Amniotic stem cell (primary cell): Measurements from ENCODE around the gene TRMT6.

Experiments used
- DNase-seq: peaks from one replicate; lab custom pipeline; 2025; lab: John Stamatoyannopoulos, UW

Gene TRMT6

DNA sequence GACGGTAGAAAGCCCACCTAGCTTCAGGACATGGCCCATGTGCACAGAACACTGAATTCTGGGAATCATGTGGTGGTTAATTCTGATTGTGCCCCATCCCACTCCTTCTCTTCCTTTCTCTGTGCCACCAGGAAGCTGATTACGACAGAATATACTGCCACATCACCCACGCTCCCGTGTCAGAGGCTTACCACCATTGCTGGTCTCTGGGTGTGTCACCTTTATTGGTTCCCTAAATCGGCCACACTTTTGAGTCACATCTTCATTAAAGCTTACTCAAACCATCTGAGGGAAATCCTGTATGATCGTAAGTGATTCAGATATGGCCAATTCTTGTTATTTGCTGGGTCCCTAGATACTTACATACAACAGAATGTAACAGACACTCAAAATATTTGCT, 3.1 kb downstream of the TRMT6 start:
- no peak for DNase-seq

DNA sequence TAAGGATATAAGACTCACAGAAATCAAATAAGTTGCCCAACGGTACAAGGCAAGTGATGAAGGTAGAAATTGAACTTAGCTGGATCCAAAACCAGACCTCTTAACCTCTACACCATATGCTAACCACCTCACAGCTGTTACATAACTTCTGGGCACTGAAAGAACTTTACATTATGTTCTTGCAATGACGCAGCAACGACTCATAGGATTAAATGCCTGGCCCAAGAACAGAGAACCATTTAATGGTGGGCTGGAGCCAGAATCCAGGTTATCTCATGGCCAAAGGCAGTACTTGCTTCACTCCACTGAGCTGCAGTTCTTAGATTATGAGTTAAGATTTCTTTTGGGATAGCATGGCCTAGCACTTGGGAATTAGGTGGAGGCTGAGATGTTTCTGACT, 4.4 kb downstream of the TRMT6 start:
- DNase-seq = no peak

DNA sequence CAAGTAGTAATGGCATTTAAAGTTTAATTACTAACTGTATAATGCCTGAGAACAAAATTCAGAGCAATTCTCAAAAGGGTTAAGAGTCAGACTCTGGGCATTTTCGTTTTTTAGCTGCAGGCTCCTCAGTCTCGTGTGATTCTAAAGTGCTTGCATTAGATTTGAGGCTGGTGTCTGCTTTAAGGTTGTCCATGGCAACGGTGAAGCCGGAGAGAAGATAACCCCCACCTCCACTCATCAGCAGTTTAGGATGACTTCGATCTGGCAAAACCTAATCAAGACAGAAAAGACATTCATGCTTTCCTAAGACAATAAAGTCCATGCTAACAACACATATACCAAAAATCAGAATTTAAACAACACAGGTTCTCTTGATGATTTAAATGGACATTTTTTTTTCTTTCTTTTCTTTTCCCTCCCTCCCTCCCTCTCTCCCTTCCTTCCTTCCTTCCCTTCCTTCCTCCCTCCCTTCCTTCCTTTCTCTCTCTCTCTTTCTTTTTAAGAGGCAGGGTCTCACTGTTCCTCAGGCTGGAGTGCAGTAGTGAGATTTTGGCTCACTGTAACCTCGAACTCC, 11.8 kb downstream of the TRMT6 start:
- no peak for DNase-seq

DNA sequence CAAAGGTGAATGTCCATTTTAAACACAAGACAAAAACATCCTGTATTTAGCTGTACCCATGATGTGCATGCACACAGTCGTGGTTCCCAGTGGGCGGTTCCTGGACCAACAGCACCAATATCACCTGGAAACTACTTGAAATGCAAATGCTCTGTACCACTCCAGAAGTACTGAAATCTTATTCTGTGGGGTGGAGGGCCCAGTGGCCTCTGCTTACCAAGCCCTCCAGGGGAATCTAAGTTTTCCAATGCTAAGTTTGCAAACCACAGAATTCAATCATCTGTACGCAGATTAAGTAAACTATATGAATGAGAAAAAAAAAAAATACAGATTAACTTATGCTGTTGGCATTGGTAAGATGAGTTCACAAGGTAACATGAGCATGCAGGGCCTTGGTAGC, 14.1 kb downstream of the TRMT6 start:
- DNase-seq = no peak

DNA sequence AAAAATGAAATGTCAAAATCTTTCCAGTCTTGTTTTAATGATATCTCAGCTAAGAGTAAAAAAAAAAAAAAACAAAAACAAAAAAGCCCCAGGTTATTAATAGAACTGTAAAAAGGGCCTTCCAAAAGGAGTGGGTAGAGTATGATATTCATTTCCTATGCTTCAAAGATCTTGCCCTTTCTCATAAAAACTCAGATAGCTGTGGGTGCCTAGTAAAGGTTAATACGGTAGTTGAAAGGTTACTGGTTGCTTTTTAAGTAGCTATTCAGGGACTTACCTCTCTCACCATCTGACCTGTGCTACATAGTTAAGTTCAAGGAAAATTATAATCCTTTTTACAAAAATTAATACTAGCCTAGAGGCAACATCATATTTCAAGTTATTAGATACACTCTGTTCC, 14.9 kb downstream of the TRMT6 start:
- DNase-seq = no peak

DNA sequence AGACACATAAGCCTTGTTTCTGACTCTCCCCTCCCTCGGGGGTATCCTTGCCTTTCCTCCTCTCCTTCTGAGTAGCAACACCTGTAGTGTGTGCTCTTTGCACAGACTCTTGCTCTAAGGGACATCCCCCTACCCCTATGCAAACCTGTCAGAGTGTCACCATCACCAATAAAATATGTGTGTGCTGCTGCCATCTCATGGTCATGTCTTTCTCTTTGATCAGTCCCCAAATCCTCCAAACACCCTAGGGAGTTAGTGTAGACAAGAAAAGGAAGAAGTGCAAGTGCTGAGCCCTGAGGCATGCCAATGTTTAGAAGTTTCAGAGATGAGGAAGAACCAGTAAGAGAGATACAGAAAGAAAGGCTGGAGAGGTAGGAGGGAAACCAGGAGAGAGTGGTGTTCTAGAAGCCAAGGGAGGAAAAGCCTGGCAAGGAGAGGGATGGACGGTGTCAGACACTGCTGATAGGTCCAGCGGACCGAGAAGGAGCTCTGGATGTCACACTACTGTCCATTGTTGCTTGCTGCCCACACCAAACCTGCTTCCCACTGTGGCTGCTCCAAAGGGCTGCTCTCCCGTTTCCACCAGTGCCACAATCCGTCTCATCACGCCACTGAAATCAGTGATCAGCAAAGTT, 16.4 kb downstream of the TRMT6 start:
- DNase-seq = no peak

DNA sequence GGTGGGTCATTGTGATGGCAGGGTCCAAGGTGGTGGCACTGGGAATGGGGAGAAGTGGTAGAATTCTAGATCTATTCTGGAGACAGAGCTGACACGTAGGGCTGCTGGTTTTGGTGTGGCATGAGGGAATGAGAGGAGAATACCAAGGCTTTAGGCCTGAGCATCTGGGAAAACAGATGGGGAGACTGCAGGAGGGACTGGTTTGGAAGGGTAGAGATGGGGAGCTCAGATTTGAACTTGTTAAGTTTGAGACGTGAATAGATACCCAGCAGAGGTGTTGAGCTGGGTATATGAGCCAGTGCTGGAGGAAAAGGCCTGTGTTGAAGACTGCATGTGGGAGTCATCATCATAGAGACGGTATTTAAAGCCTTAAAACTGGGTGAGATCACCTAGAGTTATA, 17.5 kb downstream of the TRMT6 start:
- no peak for DNase-seq

DNA sequence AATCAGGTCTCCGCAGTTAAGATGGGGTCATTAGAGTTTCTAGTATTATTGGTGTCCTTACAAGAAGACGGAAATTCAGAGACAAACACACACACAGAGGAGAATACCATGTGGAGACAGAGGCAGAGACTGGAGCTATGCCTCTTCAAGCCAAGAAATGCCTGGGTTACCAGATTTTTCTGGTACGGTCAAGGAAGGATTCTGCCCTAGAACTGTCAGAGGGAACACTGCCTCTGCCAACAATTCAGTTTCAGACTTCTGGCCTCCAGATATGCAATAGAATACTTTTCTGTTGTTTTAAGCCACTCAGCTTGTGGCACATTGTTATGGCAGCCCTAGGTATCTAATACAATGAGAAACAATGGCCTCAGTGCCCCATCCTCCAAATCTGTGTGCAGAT, 18.9 kb downstream of the TRMT6 start:
- DNase-seq = no peak

DNA sequence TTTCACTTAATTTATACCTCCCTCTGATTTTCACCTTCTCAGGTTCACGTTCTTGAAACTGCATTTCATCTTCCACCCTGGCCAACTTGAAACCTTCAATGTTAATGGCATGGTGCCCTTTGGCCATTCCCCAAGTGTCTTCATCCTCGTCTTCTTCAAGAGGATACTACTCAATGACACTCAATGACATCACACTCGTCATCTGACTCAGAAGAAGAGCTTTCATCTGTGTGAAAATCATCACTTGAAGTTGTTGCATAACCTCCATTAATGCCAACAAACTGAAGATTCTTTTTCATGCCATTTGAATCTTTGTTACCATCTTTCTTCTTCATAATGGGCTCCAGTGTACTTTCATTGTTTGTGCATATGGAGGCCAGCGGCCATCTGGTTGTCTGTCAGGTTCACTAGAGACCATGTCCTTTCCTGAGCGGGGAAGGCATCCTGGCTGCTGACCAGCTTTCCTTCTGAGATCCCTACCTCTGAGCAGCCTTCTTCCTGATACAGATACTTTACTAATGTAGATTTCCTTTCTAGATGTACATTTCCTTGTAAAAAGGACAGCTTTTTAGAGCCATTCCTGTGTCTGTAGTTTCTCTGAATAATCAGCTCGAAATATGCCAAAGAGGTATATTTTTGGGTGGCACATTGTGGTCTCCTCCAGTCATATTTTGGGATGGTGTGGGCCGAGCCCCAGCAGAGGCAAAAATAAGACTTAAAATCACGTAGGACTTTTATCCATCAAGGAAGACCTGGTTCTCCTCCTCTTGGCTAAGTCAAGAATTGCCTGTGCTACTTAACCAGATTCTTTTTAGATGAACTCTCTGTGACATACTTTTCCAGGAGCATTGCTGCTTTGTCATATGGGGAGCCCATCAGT, 21.3 kb downstream of the TRMT6 start:
- no peak for DNase-seq

DNA sequence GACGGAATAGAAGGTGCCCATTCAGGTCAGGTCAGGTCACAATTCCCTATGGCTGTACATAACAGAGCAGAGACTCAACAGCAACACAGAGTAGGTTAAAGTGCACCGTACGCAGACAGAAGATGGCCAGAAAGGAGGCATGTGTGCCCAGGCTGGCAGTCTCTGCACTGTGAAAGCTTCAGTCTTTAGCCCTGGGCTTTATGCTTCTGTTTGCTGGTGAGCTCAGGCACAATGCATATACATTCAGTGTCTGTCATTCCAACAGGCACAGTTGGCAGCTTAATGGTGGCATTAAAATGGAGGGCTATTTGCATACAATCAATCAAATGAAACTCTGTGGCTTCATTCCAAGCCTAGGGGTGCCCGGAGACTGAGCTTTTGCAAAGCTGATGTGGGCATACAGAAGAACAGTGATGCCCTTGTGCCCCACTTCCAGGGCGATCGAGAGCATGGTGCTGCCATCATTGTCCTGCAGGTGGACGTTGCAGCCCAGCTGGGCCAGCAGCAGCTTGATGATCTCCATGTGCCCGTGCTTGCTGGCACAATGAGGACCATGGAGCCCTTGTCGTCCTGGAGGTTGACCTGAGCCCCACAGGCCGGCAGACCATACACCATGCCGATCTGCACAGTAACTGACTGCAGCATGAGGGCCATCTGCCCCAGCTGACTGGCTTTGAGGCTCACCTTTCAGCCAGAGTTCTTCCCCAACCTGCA, 22.4 kb downstream of the TRMT6 start:
- DNase-seq = no peak

DNA sequence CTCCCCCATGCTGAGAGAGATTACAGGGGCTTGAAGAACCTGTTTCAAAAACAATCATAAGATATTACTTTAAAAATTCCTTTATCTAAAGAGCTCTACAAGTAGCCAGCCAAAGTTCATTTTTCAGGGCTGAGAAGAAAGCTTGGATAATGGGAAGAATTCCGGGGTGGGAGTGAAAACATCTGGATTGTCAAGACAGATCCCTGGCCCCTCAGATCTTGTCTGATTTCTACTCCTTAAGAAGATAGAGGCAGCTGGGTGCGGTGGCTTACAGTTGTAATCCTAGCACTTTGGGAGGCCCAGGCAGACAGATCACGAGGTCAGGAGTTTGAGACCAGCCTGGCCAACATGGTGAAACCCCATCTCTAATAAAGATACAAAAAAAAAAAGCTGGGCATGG, 24.8 kb downstream of the TRMT6 start:
- DNase-seq = no peak

DNA sequence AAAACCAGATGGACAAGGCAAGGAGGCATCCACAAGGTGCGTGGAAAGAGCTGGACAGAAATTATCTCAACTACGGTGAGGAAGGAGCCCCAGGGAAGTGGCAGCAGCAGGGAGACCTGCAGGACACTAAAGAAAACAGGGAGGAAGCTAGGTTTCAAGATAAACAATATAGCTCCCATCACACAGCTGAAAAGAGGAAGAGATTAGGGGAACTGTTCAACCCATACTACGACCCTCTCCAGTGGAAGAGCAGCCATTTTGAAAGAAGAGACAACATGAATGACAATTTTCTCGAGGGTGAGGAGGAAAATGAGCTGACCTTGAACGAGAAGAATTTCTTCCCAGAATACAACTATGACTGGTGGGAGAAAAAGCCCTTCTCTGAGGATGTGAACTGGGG, 26.8 kb downstream of the TRMT6 start:
- DNase-seq = no peak

DNA sequence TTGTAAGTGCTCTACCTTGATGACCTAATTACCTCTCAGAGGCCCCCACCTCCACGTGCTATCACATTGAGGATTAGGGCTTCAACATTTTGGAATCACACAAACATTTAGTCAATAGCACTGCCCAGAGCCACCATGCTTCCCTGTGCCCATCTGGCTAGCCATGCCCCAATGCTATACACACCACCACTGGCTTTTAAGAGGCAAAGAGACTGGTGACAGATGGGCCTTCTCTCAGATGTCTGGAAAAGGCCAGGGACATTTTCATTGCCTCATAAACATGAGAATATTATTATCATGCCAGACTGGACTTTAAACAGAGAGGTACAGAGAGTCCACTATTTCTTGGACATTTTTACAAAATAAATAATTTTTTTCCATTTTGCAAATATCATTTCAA, 29.8 kb downstream of the TRMT6 start:
- DNase-seq = no peak

DNA sequence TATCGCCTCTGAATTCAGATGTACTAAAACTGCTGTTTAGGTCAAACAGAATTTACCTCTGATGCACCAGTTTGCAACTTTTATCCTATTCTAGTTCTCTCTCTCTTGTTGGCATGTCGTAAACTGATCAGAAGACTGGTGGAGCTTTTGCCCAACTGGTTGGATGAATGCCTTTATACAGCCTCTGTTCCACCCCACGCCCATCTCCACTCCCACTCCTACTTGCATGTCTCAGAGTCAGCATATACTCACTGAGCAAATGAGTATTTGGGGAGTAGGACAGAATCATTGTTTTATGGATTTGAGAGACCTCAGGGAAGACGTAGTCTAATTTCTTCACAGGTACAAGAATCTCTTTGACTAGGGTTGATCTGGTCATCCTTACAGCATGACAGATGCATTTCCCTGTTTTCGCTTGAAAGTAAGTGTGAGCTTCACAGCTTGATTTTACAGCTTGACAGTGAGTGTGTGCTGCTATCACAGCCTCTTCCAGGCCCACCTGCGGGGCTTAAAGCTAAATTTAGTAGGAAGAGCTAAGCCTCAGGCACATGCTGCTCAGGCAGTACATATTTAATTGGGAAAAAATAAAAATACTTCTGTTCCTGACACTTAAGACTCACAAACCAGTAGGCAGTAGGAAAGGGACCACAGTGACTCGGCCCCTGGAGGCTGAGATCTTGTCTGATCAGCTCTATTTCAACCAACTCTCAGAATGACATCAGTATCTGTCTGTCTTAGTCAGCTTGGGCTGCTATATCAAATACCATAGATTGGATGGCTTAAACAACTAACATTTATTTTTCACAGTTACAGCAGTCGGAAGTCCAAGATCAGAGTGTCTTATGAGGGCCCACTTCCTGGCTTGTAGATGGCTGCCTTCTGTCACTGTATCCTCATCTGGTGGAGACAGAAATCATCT, 30.4 kb downstream of the TRMT6 start:
- DNase-seq = no peak

DNA sequence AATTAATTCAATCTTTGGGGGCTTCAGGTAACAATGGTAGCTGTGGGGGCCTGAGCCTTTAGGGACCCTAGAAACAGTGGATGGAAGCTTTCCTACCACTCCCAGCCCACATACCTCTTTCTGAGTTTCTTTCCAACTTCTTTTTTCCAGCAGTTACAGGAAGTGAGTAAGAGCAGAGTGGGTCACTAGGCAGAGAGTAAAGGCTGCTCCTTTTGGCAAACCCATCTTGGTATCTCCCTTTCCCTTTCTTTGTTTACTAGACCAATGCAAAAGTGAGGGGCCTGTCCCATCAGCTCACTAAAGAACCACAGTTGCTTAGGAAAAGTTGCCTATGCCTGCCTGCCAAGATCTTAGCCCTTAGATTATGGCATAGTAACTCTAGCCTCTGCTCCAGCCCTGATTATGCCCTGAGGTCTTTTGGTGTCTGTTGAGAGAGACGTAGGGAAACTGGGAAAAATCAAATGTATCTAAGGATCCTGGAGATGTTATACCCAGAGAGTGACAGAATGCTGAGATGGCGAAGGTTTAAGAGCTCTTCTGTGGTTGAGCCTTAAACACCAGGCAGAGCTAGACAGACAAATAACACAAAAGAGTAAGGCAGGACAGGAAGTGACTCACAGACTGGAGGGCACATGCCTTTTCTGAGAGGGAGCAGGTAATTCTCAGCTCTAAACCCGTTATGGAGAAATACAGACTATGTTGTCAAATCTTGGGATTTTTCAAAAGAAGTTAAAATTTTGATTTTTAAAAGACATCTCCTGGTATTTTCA, 31.3 kb downstream of the TRMT6 start:
- no peak for DNase-seq

DNA sequence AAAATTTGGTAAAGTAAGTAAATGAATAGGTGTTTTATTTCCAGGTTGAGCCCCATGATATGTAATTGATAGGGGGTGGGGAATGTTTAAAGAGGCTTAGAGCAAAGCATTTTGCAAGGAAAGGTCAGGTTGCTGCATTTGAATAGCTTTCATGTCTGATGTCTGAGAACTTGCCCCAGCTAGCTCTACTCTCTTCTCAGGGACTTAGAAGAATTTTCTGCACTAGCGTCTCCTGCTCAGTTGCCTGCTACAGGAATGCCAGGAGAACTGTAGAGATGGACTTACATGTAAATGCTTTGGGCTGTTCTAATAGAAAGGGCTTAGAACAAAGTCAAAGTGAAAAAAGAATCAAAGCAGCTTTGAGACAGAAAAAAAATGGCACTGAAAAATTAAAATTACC, 35.5 kb downstream of the TRMT6 start:
- no peak for DNase-seq

DNA sequence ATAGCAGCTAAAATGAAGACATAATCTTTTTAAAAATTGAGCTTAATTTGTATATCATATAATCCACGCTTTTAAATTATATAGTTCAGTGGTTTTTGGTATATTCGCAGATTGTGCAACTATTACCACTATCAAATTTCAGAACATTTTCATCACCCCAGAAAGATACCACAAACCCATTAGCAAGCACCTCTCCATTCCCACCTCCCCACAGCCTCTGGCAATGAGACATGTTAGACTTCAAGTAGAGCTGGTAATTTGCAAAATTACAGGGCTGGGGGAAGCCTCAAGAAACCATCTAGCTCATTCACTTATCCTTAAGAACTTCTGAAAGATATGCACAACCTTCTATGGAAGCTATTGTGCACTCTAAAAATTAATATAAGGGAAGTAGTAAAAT, 37.2 kb downstream of the TRMT6 start:
- no peak for DNase-seq

DNA sequence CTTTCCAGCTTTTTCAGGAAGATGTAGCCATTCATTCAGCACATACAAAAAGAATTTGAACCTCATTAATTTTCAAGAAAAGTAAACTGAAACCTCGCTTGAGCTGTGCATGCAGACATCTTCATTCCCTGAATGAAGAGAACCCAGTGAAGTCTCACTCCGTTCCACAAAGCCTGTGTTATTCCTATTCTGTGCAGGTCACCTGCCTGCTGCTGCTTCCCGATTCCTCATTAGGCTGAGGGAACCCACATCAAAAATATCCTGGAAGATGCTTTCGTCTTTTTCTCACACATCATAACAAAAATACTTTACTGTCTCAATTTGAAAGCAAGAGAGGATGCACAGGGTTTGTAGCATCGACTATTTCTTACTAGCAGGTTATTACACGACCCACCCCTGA, 40.1 kb downstream of the TRMT6 start:
- DNase-seq = no peak

DNA sequence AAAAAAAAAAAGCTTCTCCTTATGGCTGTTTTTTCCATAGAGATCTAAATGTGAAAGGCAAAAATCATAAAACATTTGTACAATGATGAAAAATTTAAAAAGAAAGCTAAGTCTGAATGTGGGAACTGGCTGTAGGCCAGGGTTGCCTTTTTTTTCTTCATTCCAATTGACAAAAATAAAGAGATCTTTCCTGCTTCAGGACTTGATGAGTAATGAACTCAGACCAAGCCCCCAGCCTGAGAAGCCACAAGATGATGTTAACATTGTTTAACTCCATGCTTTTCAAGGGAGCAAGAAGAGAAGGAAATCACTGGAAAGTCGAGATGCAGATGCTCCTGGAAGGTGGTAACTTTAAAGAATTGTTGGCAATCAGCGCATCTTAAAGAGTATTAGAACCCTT, 41.4 kb downstream of the TRMT6 start:
- DNase-seq = no peak

DNA sequence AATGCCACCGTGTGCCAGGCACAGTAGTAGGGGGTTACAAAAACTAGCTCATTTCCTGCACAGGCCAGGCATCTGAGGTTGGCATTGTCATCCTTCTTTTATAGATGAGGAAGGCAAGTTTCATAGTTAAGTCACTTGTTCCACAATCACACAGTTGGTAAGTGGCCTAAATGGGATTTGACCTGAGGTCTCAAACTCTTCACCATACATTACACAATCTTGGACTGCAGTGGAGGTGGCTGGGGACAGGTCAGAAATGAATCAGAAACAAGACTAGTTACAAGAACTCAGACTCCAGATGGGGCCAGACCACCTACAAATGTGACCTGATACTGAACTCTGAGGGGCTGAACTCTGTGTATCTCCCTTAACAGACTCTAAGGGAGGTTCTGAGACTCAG, 49.4 kb downstream of the TRMT6 start:
- DNase-seq = no peak

DNA sequence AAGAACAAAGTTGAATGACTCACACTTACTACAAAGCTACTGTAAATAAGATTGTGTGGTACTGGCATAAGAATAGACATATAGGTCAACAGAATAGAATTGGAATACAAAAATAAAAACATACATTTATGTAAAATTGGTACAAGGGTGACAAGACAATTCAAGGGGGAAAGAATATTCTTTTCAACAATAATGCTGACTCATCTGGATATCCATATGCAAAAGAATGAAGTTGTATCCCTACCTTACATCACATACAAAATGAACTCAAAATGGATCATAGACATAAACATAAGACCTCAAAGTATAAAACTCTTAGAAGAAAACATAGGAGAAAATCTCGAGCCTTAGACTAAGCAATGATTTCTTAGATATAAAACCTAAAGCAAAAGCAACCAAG, 50.9 kb downstream of the TRMT6 start:
- DNase-seq = no peak
